GM19025 (cell line): ENCODE data around the gene INTS15.

ENCODE experiments used
- ATAC-seq: cut with Tn5 transposase; IDR thresholded peaks from one replicate; pipeline ENCODE4 v1.9.1; 2021; ENCODE audit warnings: mild to moderate bottlenecking, low read depth, moderate library complexity; ENCODE audit not compliant: unreplicated experiment

The INTS15 gene

GRCh38 chr7:6654113-6654841, 64.5 kb downstream of the INTS15 start:
- ATAC-seq: no peak

- ATAC-seq: no peak
Observed at GRCh38 chr7:6654842-6655610, 65.2 kb downstream of the INTS15 start.

- no peak for ATAC-seq
Observed at GRCh38 chr7:6655636-6656385, 66.0 kb downstream of the INTS15 start.

- no peak for ATAC-seq
Observed at GRCh38 chr7:6656413-6656812, 66.6 kb downstream of the INTS15 start.
